ENCODE measurements around the gene PPM1H.

Gene PPM1H

DNA sequence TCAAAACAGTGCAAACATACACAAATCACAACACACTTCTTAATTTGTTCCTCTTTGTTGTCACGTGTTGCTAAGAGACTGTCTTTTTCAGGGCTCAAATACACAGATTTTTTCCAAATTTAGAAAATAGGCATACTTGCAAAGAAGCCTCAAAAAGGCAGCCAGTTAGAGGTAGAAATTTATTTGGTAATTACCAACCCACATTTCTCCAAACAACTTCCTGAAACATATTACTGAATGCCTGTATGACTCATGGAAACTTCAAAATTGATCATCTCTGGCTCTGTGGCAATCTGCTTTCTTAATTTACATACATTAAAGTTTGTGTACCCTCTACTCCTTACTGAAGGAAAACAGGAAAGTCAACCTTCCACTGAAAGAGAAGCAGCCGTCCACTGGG lies 36.4 kb downstream of the PPM1H start:
- TF ChIP-seq ZNF202 (tag by site-specific recombination; IDR thresholded peaks at IDR 0.05; ENCODE audit: borderline replicate concordance) (no peak), ZNF791 (tag by site-specific recombination; IDR thresholded peaks at IDR 0.05) (no peak), ZNF416 (tag by site-specific recombination; IDR thresholded peaks at IDR 0.05) (no peak), ZNF707 (tag by site-specific recombination; IDR thresholded peaks at IDR 0.05) (no peak), SCRT1 (tag by site-specific recombination; IDR thresholded peaks at IDR 0.05; ENCODE audit: borderline replicate concordance) (no peak), ZNF324 (tag by site-specific recombination; IDR thresholded peaks at IDR 0.05) (no peak), ZNF629 (tag by site-specific recombination; IDR thresholded peaks at IDR 0.05) (no peak), ZBTB20 (tag by site-specific recombination; IDR thresholded peaks at IDR 0.05) (no peak)
- TF ChIP-seq, protein P1, sequence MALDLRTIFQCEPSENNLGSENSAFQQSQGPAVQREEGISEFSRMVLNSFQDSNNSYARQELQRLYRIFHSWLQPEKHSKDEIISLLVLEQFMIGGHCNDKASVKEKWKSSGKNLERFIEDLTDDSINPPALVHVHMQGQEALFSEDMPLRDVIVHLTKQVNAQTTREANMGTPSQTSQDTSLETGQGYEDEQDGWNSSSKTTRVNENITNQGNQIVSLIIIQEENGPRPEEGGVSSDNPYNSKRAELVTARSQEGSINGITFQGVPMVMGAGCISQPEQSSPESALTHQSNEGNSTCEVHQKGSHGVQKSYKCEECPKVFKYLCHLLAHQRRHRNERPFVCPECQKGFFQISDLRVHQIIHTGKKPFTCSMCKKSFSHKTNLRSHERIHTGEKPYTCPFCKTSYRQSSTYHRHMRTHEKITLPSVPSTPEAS (tag by site-specific recombination; IDR thresholded peaks at IDR 0.05), result no peak
- H3K4me1 ChIP-seq (ENCODE audit: control insufficient read depth, insufficient read depth, low read length), result peaks cover 9% of the 10 kb centered on the region
- H3K36me3 ChIP-seq (ENCODE audit: control insufficient read depth in 2 of 2, insufficient read depth in 1 of 2, low read length in 2 of 2), result no peaks in the 10 kb centered on the region
- POLR2A ChIA-PET, result no interaction called here
- H3K9me3 ChIP-seq (ENCODE audit: control insufficient read depth, insufficient read depth, low read depth, low read length), result no peaks in the 10 kb centered on the region
- CTCF ChIA-PET, result no interaction called here
- no peak overlapping the region for H3K4me3 ChIP-seq (ENCODE audit: low read depth, low read length)
- no peak overlapping the region for H3K27ac ChIP-seq (ENCODE audit: extremely low read depth, low read depth, low read length)

DNA sequence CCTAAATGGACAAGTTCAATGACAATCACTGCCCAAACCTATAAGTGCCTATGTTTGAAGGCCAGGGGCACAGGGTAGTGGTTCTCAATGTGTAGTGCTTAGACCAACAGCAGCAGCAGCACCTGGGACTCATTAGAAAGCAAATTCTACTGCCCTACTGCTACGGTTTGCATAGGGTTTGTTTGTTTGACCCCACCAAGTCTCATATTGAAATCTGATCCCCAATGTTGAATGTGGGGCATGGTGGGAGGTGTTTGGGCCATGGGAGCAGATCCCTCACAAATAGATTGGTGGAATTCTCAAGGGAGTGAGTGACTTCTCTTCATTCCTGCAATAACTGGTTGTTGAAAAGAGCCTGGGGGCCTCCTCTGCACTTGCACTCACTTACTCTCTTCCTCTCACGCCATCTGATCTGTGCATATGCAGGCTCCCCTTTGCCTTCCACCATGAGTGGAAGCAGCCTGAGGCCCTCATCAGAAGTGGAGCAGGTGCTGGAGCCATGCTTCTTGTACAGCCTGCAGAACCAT lies 39.5 kb downstream of the PPM1H start:
- Histone ChIP-seq H3K27ac (ENCODE audit: extremely low read depth, low read depth, low read length) (no peak overlapping the region), H3K9me3 (ENCODE audit: control insufficient read depth, insufficient read depth, low read depth, low read length) (no peaks in the 10 kb centered on the region), H3K4me3 (ENCODE audit: low read depth, low read length) (no peak overlapping the region), H3K4me1 (ENCODE audit: control insufficient read depth, insufficient read depth, low read length) (peaks cover 3% of the 10 kb centered on the region; the same call in 1 of the 2 replicates), H3K36me3 (ENCODE audit: control insufficient read depth in 2 of 2, insufficient read depth in 1 of 2, low read length in 2 of 2) (no peaks in the 10 kb centered on the region)
- TF ChIP-seq ZNF785 (tag by site-specific recombination; IDR thresholded peaks at IDR 0.05), result no peak
- TF ChIP-seq MZF1 (tag by site-specific recombination; IDR thresholded peaks at IDR 0.05; ENCODE audit: borderline replicate concordance), result peak; percentile 48; the same call in 1 of the 2 replicates
- no peak for TF ChIP-seq ZNF138 (tag by site-specific recombination; IDR thresholded peaks at IDR 0.05; ENCODE audit: borderline replicate concordance)
- TF ChIP-seq GLIS1 (tag by site-specific recombination; IDR thresholded peaks at IDR 0.05), result peak; percentile 99
- CTCF ChIA-PET, result no interaction called here
- POLR2A ChIA-PET, result no interaction called here

DNA sequence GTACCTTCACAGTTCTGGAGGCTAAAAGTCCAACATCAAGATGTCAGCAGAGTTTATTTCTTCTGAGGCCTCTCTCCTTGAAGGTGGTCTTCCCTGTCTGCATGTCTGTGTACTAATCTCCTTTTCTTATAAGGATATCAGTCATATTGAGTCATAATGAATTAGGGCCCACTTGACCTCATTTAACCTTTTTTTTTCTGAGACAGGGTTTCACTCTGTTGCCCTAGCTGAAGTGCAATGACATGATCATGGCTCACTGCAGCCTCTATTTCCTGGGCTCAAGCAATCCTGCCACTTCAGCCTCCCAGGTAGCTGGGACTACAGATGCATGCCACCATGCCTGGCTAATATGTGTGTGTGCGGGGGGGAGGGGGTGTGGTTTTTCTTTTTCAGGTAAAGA lies 41.7 kb downstream of the PPM1H start:
- TF ChIP-seq, protein P2, sequence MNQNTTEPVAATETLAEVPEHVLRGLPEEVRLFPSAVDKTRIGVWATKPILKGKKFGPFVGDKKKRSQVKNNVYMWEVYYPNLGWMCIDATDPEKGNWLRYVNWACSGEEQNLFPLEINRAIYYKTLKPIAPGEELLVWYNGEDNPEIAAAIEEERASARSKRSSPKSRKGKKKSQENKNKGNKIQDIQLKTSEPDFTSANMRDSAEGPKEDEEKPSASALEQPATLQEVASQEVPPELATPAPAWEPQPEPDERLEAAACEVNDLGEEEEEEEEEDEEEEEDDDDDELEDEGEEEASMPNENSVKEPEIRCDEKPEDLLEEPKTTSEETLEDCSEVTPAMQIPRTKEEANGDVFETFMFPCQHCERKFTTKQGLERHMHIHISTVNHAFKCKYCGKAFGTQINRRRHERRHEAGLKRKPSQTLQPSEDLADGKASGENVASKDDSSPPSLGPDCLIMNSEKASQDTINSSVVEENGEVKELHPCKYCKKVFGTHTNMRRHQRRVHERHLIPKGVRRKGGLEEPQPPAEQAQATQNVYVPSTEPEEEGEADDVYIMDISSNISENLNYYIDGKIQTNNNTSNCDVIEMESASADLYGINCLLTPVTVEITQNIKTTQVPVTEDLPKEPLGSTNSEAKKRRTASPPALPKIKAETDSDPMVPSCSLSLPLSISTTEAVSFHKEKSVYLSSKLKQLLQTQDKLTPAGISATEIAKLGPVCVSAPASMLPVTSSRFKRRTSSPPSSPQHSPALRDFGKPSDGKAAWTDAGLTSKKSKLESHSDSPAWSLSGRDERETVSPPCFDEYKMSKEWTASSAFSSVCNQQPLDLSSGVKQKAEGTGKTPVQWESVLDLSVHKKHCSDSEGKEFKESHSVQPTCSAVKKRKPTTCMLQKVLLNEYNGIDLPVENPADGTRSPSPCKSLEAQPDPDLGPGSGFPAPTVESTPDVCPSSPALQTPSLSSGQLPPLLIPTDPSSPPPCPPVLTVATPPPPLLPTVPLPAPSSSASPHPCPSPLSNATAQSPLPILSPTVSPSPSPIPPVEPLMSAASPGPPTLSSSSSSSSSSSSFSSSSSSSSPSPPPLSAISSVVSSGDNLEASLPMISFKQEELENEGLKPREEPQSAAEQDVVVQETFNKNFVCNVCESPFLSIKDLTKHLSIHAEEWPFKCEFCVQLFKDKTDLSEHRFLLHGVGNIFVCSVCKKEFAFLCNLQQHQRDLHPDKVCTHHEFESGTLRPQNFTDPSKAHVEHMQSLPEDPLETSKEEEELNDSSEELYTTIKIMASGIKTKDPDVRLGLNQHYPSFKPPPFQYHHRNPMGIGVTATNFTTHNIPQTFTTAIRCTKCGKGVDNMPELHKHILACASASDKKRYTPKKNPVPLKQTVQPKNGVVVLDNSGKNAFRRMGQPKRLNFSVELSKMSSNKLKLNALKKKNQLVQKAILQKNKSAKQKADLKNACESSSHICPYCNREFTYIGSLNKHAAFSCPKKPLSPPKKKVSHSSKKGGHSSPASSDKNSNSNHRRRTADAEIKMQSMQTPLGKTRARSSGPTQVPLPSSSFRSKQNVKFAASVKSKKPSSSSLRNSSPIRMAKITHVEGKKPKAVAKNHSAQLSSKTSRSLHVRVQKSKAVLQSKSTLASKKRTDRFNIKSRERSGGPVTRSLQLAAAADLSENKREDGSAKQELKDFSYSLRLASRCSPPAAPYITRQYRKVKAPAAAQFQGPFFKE (tag by site-specific recombination; IDR thresholded peaks at IDR 0.05; ENCODE audit: borderline replicate concordance), result no peak
- TF ChIP-seq ZNF169 (tag by site-specific recombination; IDR thresholded peaks at IDR 0.05) (no peak), ZNF366 (tag by site-specific recombination; conservative IDR thresholded peaks at IDR 0.05) (no peak), SALL2 (tag by site-specific recombination; IDR thresholded peaks at IDR 0.05; ENCODE audit: borderline replicate concordance) (no peak), ZNF292 (tag by site-specific recombination; IDR thresholded peaks at IDR 0.05; ENCODE audit: borderline replicate concordance, low read depth) (no peak), ZNF610 (tag by site-specific recombination; IDR thresholded peaks at IDR 0.05; ENCODE audit: borderline replicate concordance) (no peak)
- TF ChIP-seq, protein P3, sequence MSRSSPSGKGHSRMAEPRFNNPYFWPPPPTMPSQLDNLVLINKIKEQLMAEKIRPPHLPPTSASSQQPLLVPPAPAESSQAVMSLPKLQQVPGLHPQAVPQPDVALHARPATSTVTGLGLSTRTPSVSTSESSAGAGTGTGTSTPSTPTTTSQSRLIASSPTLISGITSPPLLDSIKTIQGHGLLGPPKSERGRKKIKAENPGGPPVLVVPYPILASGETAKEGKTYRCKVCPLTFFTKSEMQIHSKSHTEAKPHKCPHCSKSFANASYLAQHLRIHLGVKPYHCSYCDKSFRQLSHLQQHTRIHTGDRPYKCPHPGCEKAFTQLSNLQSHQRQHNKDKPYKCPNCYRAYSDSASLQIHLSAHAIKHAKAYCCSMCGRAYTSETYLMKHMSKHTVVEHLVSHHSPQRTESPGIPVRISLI (tag by site-specific recombination; IDR thresholded peaks at IDR 0.05), result no peak
- TF ChIP-seq, protein P4, sequence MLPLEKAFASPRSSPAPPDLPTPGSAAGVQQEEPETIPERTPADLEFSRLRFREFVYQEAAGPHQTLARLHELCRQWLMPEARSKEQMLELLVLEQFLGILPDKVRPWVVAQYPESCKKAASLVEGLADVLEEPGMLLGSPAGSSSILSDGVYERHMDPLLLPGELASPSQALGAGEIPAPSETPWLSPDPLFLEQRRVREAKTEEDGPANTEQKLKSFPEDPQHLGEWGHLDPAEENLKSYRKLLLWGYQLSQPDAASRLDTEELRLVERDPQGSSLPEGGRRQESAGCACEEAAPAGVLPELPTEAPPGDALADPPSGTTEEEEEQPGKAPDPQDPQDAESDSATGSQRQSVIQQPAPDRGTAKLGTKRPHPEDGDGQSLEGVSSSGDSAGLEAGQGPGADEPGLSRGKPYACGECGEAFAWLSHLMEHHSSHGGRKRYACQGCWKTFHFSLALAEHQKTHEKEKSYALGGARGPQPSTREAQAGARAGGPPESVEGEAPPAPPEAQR (tag by site-specific recombination; IDR thresholded peaks at IDR 0.05), result no peak
- TF ChIP-seq, protein P5, sequence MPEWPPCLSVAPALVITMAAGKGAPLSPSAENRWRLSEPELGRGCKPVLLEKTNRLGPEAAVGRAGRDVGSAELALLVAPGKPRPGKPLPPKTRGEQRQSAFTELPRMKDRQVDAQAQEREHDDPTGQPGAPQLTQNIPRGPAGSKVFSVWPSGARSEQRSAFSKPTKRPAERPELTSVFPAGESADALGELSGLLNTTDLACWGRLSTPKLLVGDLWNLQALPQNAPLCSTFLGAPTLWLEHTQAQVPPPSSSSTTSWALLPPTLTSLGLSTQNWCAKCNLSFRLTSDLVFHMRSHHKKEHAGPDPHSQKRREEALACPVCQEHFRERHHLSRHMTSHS (tag by site-specific recombination; IDR thresholded peaks at IDR 0.05), result no peak
- ChIA-PET POLR2A (no interaction called here), CTCF (interaction anchor here (0.8 kb wide), 1 partner anchor 42 kb away, joined by 4 read pairs; the partner anchor contains the start of gene PPM1H)
- Histone ChIP-seq H3K4me1 (ENCODE audit: control insufficient read depth, insufficient read depth, low read length) (no peaks in the 10 kb centered on the region), H3K4me3 (ENCODE audit: low read depth, low read length) (no peak overlapping the region), H3K36me3 (ENCODE audit: control insufficient read depth in 2 of 2, insufficient read depth in 1 of 2, low read length in 2 of 2) (no peaks in the 10 kb centered on the region), H3K9me3 (ENCODE audit: control insufficient read depth, insufficient read depth, low read depth, low read length) (no peaks in the 10 kb centered on the region), H3K27ac (ENCODE audit: extremely low read depth, low read depth, low read length) (no peak overlapping the region)
